ENCODE measurements around the gene NAXD. TPM values are rescaled to one million over a fixed set of nuclear protein-coding genes. Genes with fewer than 3 reads are reported as not detected.

Gene NAXD
- total RNA-seq, 2 experiments from 2014 or later: 17.4 to 17.8 TPM

DNA sequence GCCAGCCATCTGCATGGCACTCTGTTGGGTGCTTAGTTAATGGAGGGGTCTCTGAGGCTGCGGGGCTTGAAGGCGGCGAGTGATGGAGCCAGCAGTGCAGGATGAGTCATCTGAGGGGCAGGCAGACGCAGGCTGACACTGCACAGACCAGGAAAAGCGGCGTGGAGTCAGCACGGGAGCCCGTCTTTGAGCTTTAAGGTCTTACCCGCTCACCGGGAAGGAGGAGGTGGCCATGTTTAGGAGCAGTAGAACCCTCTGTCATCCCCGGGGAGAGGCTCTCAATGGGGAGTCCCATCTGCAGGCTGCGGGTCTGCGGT is 13.1 kb downstream of the NAXD start:
- ChIA-PET CTCF (no interaction called here), POLR2A (interaction anchor here (0.9 kb wide), 1 partner anchor 12 kb away, joined by 4 read pairs; no protein-coding TSS in a partner anchor)
- ATAC-seq (ENCODE audit: poor library complexity) (no peak), DNase-seq (no peak)
- Histone ChIP-seq H3K9me3 (ENCODE audit: control insufficient read depth in 1 of 2, insufficient read depth in 1 of 2, low read length in 2 of 2) (no peaks in the 10 kb centered on the region), H3K27ac (ENCODE audit: low read depth in 1 of 2, low read length in 2 of 2) (no peak overlapping the region), H3K4me3 (ENCODE audit: low read length) (no peak overlapping the region), H3K4me1 (ENCODE audit: insufficient read depth, low read length) (peaks cover 7% of the 10 kb centered on the region), H3K36me3 (ENCODE audit: insufficient read depth, low read length) (peaks cover 62% of the 10 kb centered on the region), H3K27me3 (ENCODE audit: control insufficient read depth in 1 of 2, insufficient read depth in 2 of 2, low read length in 2 of 2) (no peaks in the 10 kb centered on the region)
- intact Hi-C loops (cut with DNase I, micrococcal nuclease): no loop called here
- Mint-ChIP-seq H3K9me3 (no peaks in the 10 kb centered on the region), H3K4me1 (ENCODE audit: low read depth) (peaks cover 38% of the 10 kb centered on the region), H3K36me3 (ENCODE audit: low read depth) (peaks cover 76% of the 10 kb centered on the region), H3K4me3 (no peak overlapping the region), H3K27ac (peak overlapping the region; percentile 47), H3K27me3 (no peaks in the 10 kb centered on the region)
- TF ChIP-seq, protein P1, sequence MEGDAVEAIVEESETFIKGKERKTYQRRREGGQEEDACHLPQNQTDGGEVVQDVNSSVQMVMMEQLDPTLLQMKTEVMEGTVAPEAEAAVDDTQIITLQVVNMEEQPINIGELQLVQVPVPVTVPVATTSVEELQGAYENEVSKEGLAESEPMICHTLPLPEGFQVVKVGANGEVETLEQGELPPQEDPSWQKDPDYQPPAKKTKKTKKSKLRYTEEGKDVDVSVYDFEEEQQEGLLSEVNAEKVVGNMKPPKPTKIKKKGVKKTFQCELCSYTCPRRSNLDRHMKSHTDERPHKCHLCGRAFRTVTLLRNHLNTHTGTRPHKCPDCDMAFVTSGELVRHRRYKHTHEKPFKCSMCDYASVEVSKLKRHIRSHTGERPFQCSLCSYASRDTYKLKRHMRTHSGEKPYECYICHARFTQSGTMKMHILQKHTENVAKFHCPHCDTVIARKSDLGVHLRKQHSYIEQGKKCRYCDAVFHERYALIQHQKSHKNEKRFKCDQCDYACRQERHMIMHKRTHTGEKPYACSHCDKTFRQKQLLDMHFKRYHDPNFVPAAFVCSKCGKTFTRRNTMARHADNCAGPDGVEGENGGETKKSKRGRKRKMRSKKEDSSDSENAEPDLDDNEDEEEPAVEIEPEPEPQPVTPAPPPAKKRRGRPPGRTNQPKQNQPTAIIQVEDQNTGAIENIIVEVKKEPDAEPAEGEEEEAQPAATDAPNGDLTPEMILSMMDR (IDR thresholded peaks at IDR 0.05): no peak

DNA sequence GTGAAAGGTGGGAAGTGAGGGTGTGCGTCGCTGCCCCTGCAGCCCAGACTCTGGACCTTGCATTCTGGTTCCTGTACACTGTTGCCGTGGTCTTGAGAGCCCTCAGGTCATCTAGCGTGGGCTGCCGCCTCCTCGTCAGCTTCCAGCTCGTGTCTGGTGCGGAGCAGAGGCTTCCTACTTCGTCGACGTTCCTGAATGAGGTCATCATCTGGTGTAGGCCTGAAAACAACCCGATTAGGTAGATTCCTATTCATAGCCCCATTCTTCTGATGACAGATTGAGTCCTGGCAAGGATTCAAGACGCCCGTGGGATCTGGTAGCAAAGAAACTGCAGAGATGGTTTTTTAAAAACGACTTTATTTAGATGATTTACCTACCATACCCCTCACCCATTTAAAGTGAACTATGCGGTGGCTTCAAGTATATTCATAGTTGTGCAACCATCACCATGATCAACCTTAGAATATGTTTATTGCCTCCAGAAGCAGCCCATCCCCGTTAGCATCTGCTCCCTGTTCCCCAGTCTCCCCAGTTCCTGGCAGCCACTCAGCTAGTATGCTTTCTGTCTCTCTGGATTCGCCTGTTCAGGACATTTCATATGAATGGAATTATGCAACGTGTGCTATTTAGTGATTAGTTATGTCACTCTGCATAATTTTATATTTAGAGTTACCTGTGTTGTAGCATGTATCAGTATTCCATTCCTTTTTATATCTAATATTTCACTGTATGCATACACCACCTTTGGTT is 13.8 kb downstream of the NAXD start:
- H3K4me1 Mint-ChIP-seq (ENCODE audit: low read depth): peaks cover 38% of the 10 kb centered on the region

DNA sequence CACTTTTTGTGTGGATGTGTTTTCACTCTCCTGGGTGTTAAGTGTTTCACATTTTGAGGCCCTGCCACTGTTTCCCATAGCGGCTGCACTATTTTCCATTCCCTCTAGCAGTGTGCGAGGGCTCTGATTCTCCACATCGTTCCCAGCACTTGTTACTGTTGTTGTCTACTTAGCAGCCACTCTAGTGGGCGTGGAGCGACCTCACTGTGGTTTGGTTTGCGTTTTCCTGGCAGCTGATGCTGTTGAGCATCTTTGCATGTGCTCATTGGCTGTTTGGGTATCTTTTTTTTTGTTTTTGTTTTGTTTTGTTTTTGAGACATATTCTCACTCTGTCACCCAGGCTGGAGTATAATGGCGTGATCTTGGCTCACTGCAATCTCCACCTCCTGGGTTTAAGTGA is 14.4 kb downstream of the NAXD start:
- H3K4me1 Mint-ChIP-seq (ENCODE audit: low read depth): peaks cover 38% of the 10 kb centered on the region
- Histone ChIP-seq H3K9me3 (ENCODE audit: control insufficient read depth in 1 of 2, insufficient read depth in 1 of 2, low read length in 2 of 2) (no peaks in the 10 kb centered on the region), H3K4me1 (ENCODE audit: insufficient read depth, low read length) (peaks cover 7% of the 10 kb centered on the region), H3K36me3 (ENCODE audit: insufficient read depth, low read length) (peaks cover 60% of the 10 kb centered on the region), H3K27ac (ENCODE audit: low read depth in 1 of 2, low read length in 2 of 2) (no peak overlapping the region), H3K4me3 (ENCODE audit: low read length) (no peak overlapping the region), H3K27me3 (ENCODE audit: control insufficient read depth in 1 of 2, insufficient read depth in 2 of 2, low read length in 2 of 2) (no peaks in the 10 kb centered on the region)
- ATAC-seq (ENCODE audit: poor library complexity) (peak; percentile 87), DNase-seq (peak in 5 of 14 experiments; percentile 3 to 58 (median 53))
- H3K36me3 Mint-ChIP-seq (ENCODE audit: low read depth): peaks cover 82% of the 10 kb centered on the region
- H3K9me3 Mint-ChIP-seq: no peaks in the 10 kb centered on the region
- H3K27ac Mint-ChIP-seq: peak overlapping the region; percentile 83
- ChIA-PET CTCF (no interaction called here), POLR2A (no interaction called here)
- H3K4me3 Mint-ChIP-seq: peak overlapping the region; percentile 39
- no peaks in the 10 kb centered on the region for H3K27me3 Mint-ChIP-seq
- intact Hi-C loops (cut with DNase I, micrococcal nuclease): no loop called here
- TF ChIP-seq, protein P1 (IDR thresholded peaks at IDR 0.05): no peak

More for the DNA sequence above, 13.8 kb downstream of the NAXD start:
- ChIA-PET POLR2A (no interaction called here), CTCF (no interaction called here)
- Histone ChIP-seq H3K27me3 (ENCODE audit: control insufficient read depth in 1 of 2, insufficient read depth in 2 of 2, low read length in 2 of 2) (no peaks in the 10 kb centered on the region), H3K9me3 (ENCODE audit: control insufficient read depth in 1 of 2, insufficient read depth in 1 of 2, low read length in 2 of 2) (no peaks in the 10 kb centered on the region), H3K36me3 (ENCODE audit: insufficient read depth, low read length) (peaks cover 60% of the 10 kb centered on the region), H3K27ac (ENCODE audit: low read depth in 1 of 2, low read length in 2 of 2) (no peak overlapping the region), H3K4me3 (ENCODE audit: low read length) (no peak overlapping the region), H3K4me1 (ENCODE audit: insufficient read depth, low read length) (peaks cover 7% of the 10 kb centered on the region)
- Mint-ChIP-seq H3K4me3 (no peak overlapping the region), H3K27me3 (no peaks in the 10 kb centered on the region), H3K9me3 (no peaks in the 10 kb centered on the region), H3K27ac (peak overlapping the region; percentile 83), H3K36me3 (ENCODE audit: low read depth) (peaks cover 76% of the 10 kb centered on the region)
- TF ChIP-seq, protein P1 (IDR thresholded peaks at IDR 0.05): no peak
- intact Hi-C loops (cut with DNase I, micrococcal nuclease): no loop called here
- DNase-seq: no peak
- no peak for ATAC-seq (ENCODE audit: poor library complexity)
